Kidney (tissue), 14 donors: Measurements from ENCODE around the gene PCDHGA5. TPM values are rescaled to one million over a fixed set of nuclear protein-coding genes. Genes with fewer than 3 reads are reported as not detected.
"Not testable (repeated sequence)": the region's sequence is repeated elsewhere in the genome, so short reads cannot be mapped to it uniquely, and the experiment has no call there.

ENCODE experiments used
- DNase-seq, 5 donors: peaks; one replicate each; pipeline ENCODE4 v3.0.0-alpha.2; 2013 to 2020
- FAIRE-seq: peaks from 2 replicates; lab custom pipeline; 2012; peaks lifted over from hg19 to GRCh38; lab: Jason Lieb, UNC
- H3K27ac ChIP-seq, 2 donors: one replicate each; pipeline ENCODE4 v1.7.0; 2013; ENCODE audit warnings: low read depth in 2 of 2, low read length in 2 of 2, inconsistent platforms in 1 of 2
- H3K27me3 ChIP-seq: one replicate; pipeline ENCODE4 v1.7.1; 2013; ENCODE audit warnings: low read length, inconsistent platforms; ENCODE audit not compliant: control insufficient read depth, insufficient read depth
- H3K36me3 ChIP-seq, 3 donors: one replicate each; pipeline versions ENCODE4 v1.7.0 to v1.7.1; 2013; ENCODE audit warnings: low read length in 3 of 3, control low read depth in 1 of 3, inconsistent platforms in 1 of 3; ENCODE audit not compliant: insufficient read depth in 3 of 3, control insufficient read depth in 2 of 3
- H3K4me1 ChIP-seq, 3 donors: one replicate each; pipeline versions ENCODE4 v1.7.0 to v1.7.1; 2013; ENCODE audit warnings: low read length in 3 of 3, inconsistent platforms in 1 of 3, low read depth in 1 of 3; ENCODE audit not compliant: control insufficient read depth in 2 of 3, insufficient read depth in 2 of 3
- H3K4me3 ChIP-seq, 3 donors: one replicate each; pipeline versions ENCODE4 v1.7.0 to v1.8.1; 2013; ENCODE audit warnings: low read length in 3 of 3, control low read depth in 1 of 3, inconsistent platforms in 1 of 3
- H3K9ac ChIP-seq, 3 donors: one replicate each; pipeline versions ENCODE4 v1.7.0 to v1.7.1; 2013; ENCODE audit warnings: low read length in 3 of 3, control low read depth in 1 of 3, inconsistent platforms in 1 of 3
- H3K9me3 ChIP-seq, 3 donors: one replicate each; pipeline versions ENCODE4 v1.7.0 to v1.7.1; 2013; ENCODE audit warnings: low read length in 3 of 3, control low read depth in 1 of 3, inconsistent platforms in 1 of 3; ENCODE audit not compliant: control insufficient read depth in 2 of 3, insufficient read depth in 1 of 3
- CTCF ChIP-seq: IDR thresholded peaks from 3 replicates; pipeline ENCODE4 v1.5.1; 2012; ENCODE audit warnings: mild to moderate bottlenecking, moderate library complexity, borderline replicate concordance; ENCODE audit not compliant: insufficient read depth; ENCODE audit errors: extremely low read depth
- intact Hi-C: fragments of 100-400 bp; cut with DNase I; formaldehyde crosslinking; loops from one replicate; pipeline ENCODE4 v1.11.1; 2022
- polyA plus RNA-seq: library from polyadenylated mRNA; stranded (reverse); fragments of 350-450 nt; fragmentation: Illumina TruSeq; extraction: RNeasy Lipid Tissue Mini Kit (QIAGEN cat#74804); gene quantifications from one replicate; pipeline ENCODE4 v1.2.3, GENCODE V29; 2014; ENCODE audit warnings: low read depth, low replicate concordance; ENCODE audit not compliant: insufficient read depth
- total RNA-seq: library from RNA; stranded (reverse); fragmentation: NEBNext Ultra II Directional; extraction: Animal tissue kit (Norgen Biotek cat#: 25700); gene quantifications from one replicate; pipeline ENCODE4 v1.2.1, GENCODE V29; 2021
- donor health status: control.
- donor health status: control.
- donor health status: control.
- donor health status: control.
- donor health status: control.
- donor health status: DM: yes; HTN: yes; CAD: no.
- donor health status: Normal renal cell carcinoma (clear cell type).

The PCDHGA5 gene
- total and polyA plus RNA-seq, 2 donors from 2014 or later, result 2.8 TPM; not detected in 1

GRCh38 chr5:141402553-141403243, 38.7 kb downstream of the PCDHGA5 start, which contains the start of gene PCDHGA9:
Gene PCDHGA9, plus strand, starts transcription at chr5:141402778. Its CDS starts 175 bp downstream, at chr5:141402953.
- no peak within 1 kb of the TSS for H3K9ac ChIP-seq
- FAIRE-seq, result no peak
- intact Hi-C loops, result no loop called here

GRCh38 chr5:141403387-141403786, 39.4 kb downstream of the PCDHGA5 start:
- no peaks in the 10 kb centered on the region for H3K4me1 ChIP-seq
- no peaks in the 10 kb centered on the region for H3K27me3 ChIP-seq
- H3K27ac ChIP-seq, result no peak overlapping the region
- DNase-seq (no peak), FAIRE-seq (no peak)
- no peak overlapping the region for H3K9ac ChIP-seq
- TF ChIP-seq CTCF, result no peak
- peak overlapping the region in 2 of 3 donors; percentile 16 to 57 for H3K4me3 ChIP-seq
- H3K9me3 ChIP-seq, result peaks cover 3 to 59% (median 23%) of the 10 kb centered on the region in 3 donors
- intact Hi-C loops, result no loop called here
- no peaks in the 10 kb centered on the region for H3K36me3 ChIP-seq

More at GRCh38 chr5:141402553-141403243, 38.7 kb downstream of the PCDHGA5 start, which contains the start of gene PCDHGA9:
- no peaks in the 10 kb centered on the region for H3K36me3 ChIP-seq
- H3K27me3 ChIP-seq, result no peaks in the 10 kb centered on the region
- DNase-seq, result peak in 2 of 5 donors; percentile 35 to 38
- TF ChIP-seq CTCF, result peak; percentile 8
- H3K4me1 ChIP-seq, result no peaks in the 10 kb centered on the region
- peak within 1 kb of the TSS in 2 of 3 donors; percentile 49 to 57 for H3K4me3 ChIP-seq
- H3K27ac ChIP-seq, result no peak within 1 kb of the TSS
- H3K9me3 ChIP-seq, result peaks cover 3 to 59% (median 23%) of the 10 kb centered on the region in 3 donors

GRCh38 chr5:141407790-141408505, 44.0 kb downstream of the PCDHGA5 start, which contains the start of gene PCDHGB6:
Gene PCDHGB6, plus strand, starts transcription at chr5:141408021. Its CDS starts 182 bp downstream, at chr5:141408203.
- FAIRE-seq, H3K4me3 ChIP-seq, intact Hi-C loops, H3K9ac ChIP-seq, H3K4me1 ChIP-seq, H3K36me3 ChIP-seq, H3K27ac ChIP-seq, H3K27me3 ChIP-seq: not testable (repeated sequence)
- DNase-seq, result peak in 3 of 5 donors; percentile 55 to 61 (median 57)
- TF ChIP-seq CTCF, result peak; percentile 27
- peaks cover 3 to 61% (median 22%) of the 10 kb centered on the region in 3 donors for H3K9me3 ChIP-seq
